Right ventricle myocardium superior (tissue), 1 donor: Measurements from ENCODE around the gene GID8. TPM values are rescaled to one million over a fixed set of nuclear protein-coding genes. Genes with fewer than 3 reads are reported as not detected.

Experiments used
- ATAC-seq: fragments of 200-7000 bp; cut with Tn5 transposase; one replicate; pipeline ENCODE4 v1.9.1; 2020; ENCODE audit warnings: mild to moderate bottlenecking; ENCODE audit not compliant: poor library complexity
- DNase-seq: peaks from one replicate; pipeline ENCODE4 v3.0.0-alpha.2; 2020
- intact Hi-C: fragments of 100-400 bp; cut with DNase I; formaldehyde crosslinking; loops from one replicate; pipeline ENCODE4 v1.11.2; 2022
- total RNA-seq: library from RNA; stranded (reverse); fragmentation: NEBNext Ultra II Directional; extraction: Animal tissue kit (Norgen Biotek cat#: 25700); gene quantifications from one replicate; pipeline ENCODE4 v1.2.1, GENCODE V29; 2021
- donor health status: DM: no; HTN: yes; CAD: no; lungs with severe emphysema.

Gene GID8
- total RNA-seq, 1 donor from 2014 or later, result 15.5 TPM

DNA sequence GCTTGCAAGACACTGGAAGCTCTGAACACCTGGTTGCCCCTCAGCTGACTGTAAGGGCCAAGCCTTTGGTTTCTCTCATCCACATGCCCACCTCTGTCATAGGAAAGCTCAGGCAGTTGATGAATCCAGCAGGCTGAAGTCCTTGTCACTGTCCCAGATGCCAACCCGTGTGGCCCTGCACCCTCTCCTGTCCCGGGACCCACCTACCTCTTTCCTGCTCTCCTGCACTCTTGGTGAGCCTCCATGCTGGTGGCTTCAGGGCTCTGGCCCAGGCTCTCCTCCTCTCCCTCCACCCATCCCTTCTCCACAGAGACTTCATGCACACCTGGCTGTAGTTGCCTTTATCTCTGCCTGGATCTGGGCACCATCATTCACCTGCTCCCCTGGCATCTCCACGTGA is 4.0 kb upstream of the GID8 start:
- ATAC-seq, result no peak
- intact Hi-C loops, result no loop called here

DNA sequence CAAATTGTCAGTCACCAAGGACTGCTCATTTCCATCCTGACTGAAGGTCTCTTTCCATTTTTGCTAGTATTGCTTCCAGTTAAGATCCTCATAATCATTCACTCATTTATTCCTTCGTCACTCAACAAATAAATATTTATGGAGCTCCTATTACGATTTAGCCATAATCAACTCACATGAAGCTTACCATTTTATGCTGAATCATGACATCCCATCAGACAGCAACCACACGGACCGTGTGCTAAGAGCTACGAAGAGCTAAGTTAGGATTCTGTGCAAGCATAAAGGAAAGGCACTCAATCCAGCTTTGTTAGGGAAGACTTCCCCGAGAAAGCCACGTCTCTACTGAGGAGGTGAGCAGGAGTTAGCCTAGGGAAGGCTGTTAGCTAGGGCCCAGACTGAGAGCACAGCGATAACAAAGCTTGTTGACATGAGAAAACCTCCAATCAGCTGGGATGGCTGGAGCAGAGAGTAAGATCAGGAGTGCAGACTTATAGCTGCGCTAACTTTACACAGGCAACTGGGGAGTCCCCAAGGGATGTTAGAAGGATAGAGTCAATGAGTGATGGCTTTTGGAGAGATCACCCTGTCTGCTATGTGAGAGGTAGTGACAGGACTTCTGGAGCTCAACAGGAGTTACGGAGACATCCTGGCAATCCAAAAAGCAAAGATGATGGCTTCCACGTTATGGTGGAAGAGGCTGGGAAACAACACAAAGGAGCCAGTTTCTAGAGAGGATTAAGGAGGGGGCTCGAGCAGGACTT is 2.6 kb upstream of the GID8 start:
- no peak for DNase-seq
- ATAC-seq, result no peak
- intact Hi-C loops, result no loop called here

More for the DNA sequence above, 4.0 kb upstream of the GID8 start:
- no peak for DNase-seq

DNA sequence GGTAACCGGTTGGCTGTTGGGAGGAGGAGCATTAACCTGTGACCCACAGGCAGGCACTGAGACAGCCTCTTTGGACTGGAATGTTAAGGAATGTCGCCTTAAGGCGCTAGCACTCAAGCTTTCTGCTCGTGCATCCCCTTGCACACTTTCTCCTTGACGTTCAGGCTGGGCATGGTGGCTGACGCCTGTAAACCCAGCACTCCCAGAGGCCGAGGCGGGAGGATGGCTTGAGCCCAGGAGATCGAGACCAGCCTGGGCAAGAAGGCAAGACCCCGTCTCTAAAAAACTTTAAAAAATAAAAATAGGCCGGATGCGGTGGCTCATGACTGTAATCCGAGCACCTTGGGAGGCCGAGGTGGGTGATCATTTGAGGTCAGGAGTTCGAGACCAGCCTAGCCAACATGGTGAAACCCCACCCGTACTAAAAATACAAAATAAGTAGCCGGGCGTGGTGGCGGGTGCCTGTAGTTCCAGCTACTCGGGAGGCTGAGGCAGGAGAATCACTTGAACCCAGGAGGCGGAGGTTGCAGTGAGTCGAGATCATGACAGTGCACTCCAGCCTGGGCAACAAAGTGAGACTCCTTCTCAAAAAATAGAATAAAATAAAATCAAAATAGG is 1.9 kb upstream of the GID8 start:
- no peak for ATAC-seq
- intact Hi-C loops, result no loop called here

GRCh38 chr20:62937268-62938104 is 461 bp upstream of the GID8 start:
- intact Hi-C loops, result no loop called here
- ATAC-seq (peak; percentile 97), DNase-seq (peak; percentile 98)

More for the DNA sequence above, 1.9 kb upstream of the GID8 start:
- no peak for DNase-seq

DNA sequence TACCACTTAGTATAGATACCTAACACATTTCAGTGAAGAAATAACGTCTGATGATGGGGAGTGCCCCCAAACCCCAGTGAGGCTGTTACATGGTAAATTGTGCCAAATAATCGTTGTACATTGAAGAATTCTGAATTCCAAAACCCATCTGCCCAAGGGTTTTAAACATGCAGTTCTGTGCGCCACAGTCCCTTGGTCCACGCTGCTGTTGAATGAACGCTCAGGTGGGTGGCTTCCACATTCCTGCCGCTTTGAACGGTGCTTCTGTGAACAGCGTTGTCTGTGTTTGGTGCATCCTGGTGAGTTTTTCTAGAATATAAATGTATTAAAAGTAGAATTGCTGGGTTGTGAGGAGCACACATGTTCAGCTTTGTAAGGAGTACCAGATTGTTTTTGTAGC is 2.9 kb downstream of the GID8 start:
- DNase-seq, result no peak
- intact Hi-C loops, result no loop called here
- ATAC-seq, result no peak

DNA sequence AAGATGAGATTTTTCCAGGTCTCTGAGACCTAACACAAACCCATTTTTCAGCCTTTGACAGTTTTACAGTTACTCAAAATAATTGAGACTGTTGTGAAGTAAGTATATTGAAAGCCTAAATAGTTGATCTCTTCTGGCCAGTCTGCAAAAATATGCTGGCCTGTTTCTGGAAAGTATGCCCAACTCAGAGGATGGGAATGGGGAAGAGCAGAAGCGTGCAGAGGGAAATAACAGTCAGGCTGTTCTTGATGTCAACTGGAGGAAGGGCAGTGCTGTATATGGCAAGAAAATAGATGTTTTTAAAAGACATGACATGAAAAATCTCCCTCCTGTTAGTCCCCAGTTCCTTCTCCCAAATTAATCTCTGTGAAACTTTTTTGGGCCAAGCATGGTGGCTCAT is 3.8 kb downstream of the GID8 start:
- DNase-seq (no peak), ATAC-seq (no peak)
- intact Hi-C loops, result no loop called here

GRCh38 chr20:62942456-62942855 is 4.5 kb downstream of the GID8 start:
- DNase-seq, result peak; percentile 67
- intact Hi-C loops, result no loop called here

GRCh38 chr20:62943396-62943795 is 5.4 kb downstream of the GID8 start:
- DNase-seq (peak; percentile 27), ATAC-seq (no peak)
- intact Hi-C loops, result no loop called here

More at GRCh38 chr20:62942456-62942855, 4.5 kb downstream of the GID8 start:
- ATAC-seq, result no peak

GRCh38 chr20:62944184-62944583 is 6.2 kb downstream of the GID8 start:
- ATAC-seq (no peak), DNase-seq (no peak)
- intact Hi-C loops, result no loop called here

- ATAC-seq (no peak), DNase-seq (peak; percentile 25)
- intact Hi-C loops, result no loop called here
Measured at GRCh38 chr20:62944746-62945145, 6.8 kb downstream of the GID8 start.

GRCh38 chr20:62945771-62946339 is 7.9 kb downstream of the GID8 start:
- ATAC-seq (no peak), DNase-seq (peak; percentile 41)
- intact Hi-C loops, result no loop called here

DNA sequence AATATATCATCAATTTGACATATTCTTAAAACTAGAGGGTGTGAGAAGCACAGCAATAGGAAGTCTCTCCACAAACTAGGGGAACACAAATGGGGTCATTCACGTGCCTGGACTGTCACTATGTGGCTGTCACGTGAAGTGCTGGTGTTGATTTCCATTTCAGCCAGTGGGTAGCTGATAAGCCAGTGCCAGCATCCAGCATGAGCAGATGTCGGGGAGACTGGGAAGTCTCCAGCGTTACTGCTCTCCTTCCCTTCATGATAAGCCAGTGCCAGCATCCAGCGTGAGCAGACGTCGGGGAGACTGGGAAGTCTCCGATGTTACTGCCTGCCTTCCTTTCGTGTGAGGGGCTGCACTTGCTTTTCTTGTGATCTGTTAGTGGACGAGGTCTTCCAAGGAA is 9.0 kb downstream of the GID8 start:
- DNase-seq (peak; percentile 58), ATAC-seq (peak; percentile 82)
- intact Hi-C loops, result no loop called here

GRCh38 chr20:62947532-62948300 is 9.8 kb downstream of the GID8 start:
- peak; percentile 26 for DNase-seq
- ATAC-seq, result no peak
- intact Hi-C loops, result no loop called here

DNA sequence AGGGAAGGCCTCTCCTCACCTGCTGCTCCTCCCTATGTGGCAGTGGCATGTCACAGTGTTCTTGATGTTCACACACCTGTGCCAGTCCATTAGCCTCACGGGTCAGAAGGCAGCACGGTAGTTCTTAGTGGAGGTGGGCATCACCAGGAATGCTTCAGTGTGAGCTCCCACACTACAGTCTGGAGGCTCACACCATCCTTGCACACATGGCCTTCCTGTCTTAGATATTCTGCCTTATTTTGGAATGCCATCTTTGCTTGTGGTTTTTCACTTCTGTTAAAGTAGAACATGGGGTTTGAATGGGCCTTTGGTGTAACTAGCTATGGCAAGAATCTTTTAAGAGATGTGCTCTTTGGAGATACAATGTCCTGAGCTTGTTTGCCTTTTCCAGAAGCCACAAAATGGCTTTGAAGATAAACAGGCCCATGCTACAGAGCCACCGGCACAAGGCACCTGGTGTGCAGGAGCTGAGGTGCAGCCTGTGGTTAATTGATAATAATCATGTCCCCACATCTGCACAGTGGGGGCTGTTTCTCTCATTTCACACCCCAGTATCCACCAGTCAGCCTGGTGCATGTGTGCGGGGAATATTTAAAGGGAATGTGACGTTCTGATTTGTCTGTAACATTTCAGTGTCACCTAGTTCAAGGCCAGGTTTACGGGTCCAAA is 11.3 kb downstream of the GID8 start:
- ATAC-seq (no peak), DNase-seq (peak; percentile 13)
- intact Hi-C loops, result no loop called here

GRCh38 chr20:62949962-62950361 is 12.0 kb downstream of the GID8 start:
- intact Hi-C loops, result no loop called here
- ATAC-seq (no peak), DNase-seq (peak; percentile 18)

DNA sequence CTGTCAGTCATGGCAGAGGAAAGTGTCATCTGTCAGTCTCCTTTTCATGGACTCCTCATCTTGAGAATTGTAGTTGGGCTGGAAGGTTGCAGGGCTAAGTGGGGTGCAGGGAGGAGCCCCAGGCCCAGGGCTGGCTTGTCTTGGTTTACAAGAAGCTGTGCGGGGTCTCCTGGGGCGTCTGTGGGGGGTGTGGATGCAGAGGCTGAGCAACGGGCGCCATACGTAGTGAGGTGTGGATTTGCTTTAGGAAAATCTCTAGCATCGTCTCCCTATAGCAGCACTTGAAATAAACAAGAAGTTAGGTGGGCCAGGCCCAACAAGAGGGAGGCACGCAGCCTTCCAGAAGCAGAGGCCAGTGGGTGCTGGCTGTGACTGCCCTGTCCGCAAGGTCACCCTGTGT is 12.8 kb downstream of the GID8 start:
- peak; percentile 29 for DNase-seq

GRCh38 chr20:62951143-62951895 is 13.4 kb downstream of the GID8 start:
- DNase-seq (peak; percentile 17), ATAC-seq (no peak)
- intact Hi-C loops, result no loop called here

More for the DNA sequence above, 12.8 kb downstream of the GID8 start:
- intact Hi-C loops, result no loop called here
- no peak for ATAC-seq
